Omental fat pad (tissue), 4 donors: ENCODE measurements around the gene RBM5. TPM values are rescaled to one million over a fixed set of nuclear protein-coding genes. Genes with fewer than 3 reads are reported as not detected.

Source experiments
- ATAC-seq: fragments of 150-250 bp; one replicate; pipeline ENCODE4 v1.9.1; 2016; ENCODE audit warnings: mild to moderate bottlenecking, moderate library complexity; ENCODE audit not compliant: low FRiP score
- DNase-seq: peaks from one replicate; pipeline ENCODE4 v3.0.0-alpha.2; 2019; ENCODE audit warnings: low spot score
- CTCF ChIP-seq, 3 donors: fragments of 450-650 bp; IDR thresholded peaks; one replicate each; pipeline ENCODE4 v1.5.1; 2016 to 2017; ENCODE audit warnings: antibody characterized with exemption in 3 of 3, mild to moderate bottlenecking in 3 of 3, moderate library complexity in 2 of 3
- total RNA-seq, 4 donors: library from RNA; depleted of rRNA; stranded (reverse); fragments of >200 nt; gene quantifications; one replicate each; pipeline ENCODE4 v1.1.0, GENCODE V29; 2016

RBM5 gene
- total RNA-seq, 4 donors from 2014 or later: 143 to 308 (median 190) TPM

- no peak for TF ChIP-seq CTCF (IDR thresholded peaks at IDR 0.05)
- ATAC-seq: no peak
- no peak for DNase-seq
Observed at GRCh38 chr3:50102558-50102957, 13.8 kb downstream of the RBM5 start.

DNA sequence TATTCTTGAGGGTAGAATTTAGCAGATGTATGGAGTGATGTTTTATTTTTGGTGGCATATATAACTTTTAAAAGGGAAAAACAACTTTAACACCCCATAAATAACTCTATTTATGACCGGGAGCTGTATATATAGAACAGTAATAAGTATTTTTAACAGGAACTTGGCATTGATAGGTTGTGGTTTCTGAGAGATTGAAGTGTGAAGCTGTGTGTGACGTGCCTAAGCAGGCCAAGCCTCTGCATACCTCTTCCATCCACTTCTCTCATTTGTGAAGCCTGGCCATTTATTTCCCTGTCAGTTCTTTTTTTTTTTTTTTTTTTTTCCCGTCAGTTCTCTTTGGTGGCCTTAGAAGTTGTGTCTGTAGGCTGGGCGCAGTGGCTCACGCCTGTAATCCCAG, 23.0 kb downstream of the RBM5 start:
- TF ChIP-seq CTCF (IDR thresholded peaks at IDR 0.05): no peak
- no peak for DNase-seq
- ATAC-seq: no peak

DNA sequence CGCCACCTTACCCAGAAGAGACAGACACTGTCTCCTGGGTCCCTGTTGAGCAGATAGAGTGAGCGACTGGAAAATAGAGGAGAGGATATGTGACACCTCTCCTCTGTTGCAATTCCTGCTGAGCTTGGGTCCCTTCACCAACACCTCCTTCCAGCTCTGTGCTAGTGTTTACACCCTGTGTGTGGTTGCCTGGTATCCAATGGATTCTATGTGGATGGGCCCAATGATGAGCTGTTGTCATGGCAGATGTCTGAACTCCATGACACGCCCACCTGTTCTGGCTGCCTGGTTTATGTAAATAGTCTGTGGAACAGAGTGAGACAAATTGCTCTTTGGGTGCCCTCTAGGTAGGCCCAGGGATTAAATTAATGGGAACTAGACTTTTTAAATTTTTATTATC, 23.7 kb downstream of the RBM5 start:
- DNase-seq (no peak), ATAC-seq (no peak)
- no peak for TF ChIP-seq CTCF (IDR thresholded peaks at IDR 0.05)

DNA sequence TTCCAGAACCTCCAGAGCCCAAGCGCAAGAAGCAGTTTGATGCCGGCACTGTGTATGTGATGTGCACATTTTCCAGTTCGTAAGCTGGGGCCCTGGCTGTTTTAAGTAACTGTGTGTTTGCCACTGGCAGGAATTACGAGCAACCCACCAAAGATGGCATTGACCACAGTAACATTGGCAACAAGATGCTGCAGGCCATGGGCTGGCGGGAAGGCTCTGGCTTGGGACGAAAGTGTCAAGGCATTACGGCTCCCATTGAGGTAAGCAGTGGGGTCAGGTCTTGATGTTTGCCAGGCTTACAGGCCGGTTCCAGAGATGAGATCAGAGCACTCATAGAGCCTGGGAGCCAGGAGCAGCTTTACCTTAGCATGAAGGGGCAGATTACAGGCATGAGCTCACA, 28.4 kb downstream of the RBM5 start:
- TF ChIP-seq CTCF (IDR thresholded peaks at IDR 0.05): no peak
- DNase-seq (no peak), ATAC-seq (no peak)

DNA sequence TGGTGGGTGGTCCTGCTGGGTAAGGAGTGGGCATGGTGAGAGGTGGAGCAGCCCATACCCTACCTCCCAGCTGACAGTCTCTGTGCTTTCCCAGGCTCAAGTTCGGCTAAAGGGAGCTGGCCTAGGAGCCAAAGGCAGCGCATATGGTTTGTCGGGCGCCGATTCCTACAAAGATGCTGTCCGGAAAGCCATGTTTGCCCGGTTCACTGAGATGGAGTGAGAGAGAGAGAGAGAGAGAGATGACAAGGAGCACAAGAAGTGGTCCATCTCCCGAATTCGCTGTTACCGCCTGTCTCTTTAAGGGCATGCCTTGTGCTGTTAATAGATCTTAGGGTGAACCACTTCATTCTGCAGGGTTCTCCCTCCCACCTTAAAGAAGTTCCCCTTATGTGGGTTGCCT, 29.5 kb downstream of the RBM5 start:
- no peak for ATAC-seq
- no peak for TF ChIP-seq CTCF (IDR thresholded peaks at IDR 0.05)

DNA sequence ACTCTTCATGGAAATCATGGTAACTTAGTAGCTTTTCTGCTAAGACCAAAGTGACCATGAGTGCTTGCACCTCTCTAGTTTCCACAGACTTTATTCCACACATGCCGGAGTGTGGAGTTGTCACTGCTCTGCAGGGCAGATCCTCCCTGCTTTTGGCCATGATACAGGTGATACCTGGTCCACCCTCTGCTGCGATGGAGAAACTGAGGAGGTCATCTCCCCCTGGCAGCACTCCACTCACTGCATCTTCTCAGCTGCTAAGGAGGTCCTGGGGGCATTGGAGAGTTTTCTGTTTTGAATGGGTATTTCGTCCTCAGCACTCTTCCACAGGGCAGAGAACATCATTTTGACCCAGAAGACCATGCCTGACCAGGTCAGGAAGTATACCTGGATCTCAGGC, 31.1 kb downstream of the RBM5 start:
- no peak for TF ChIP-seq CTCF (IDR thresholded peaks at IDR 0.05)
- DNase-seq (no peak), ATAC-seq (no peak)

More for the DNA sequence above, 29.5 kb downstream of the RBM5 start:
- no peak for DNase-seq

DNA sequence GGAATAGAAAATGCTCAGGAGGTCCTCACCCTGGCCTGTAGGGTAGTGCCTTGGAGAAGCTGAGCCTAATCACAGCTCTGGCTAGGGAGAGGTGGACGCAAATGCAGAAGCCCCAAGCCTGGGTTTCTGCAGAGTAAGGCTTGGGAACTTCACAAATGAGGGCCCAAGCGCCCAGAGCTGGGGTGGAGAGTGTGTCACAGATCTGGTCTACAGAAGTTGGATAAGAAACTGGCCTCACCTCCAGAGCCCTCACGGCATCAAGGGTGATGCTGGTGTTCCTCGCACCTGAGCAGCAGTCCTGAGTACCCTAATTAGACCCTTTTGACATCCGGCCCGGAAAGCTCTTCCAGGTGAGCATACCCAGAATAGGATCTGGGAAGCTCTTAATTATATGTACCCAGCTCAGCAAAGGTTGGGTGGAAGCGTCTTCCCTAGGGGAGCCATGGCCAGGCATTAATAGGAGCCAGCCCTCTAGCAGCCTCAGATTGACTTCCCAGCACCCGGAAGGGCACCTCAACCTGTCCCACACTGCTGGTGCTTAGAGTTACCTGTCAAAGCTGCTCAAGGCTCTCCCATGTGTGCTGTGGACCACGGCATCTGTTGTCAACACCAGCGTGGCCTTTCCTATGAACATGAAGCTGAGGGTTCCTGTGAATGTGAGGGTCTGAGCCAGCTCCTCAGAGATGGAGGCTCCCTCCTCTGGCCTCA, 31.8 kb downstream of the RBM5 start:
- no peak for DNase-seq

More for the DNA sequence above, 31.8 kb downstream of the RBM5 start:
- no peak for TF ChIP-seq CTCF (IDR thresholded peaks at IDR 0.05)
- ATAC-seq: no peak
